VCaP (cell line): ENCODE data around the gene BCR.

Experiments
- H3K27ac ChIP-seq: fragments of 450-650 bp; 2 replicates; pipeline ENCODE4 v1.5.1; 2017
- CTCF ChIP-seq: fragments of 450-650 bp; conservative IDR thresholded peaks from 2 replicates; pipeline ENCODE4 v1.5.1; 2017; ENCODE audit warnings: mild to moderate bottlenecking, moderate library complexity

Gene BCR

DNA sequence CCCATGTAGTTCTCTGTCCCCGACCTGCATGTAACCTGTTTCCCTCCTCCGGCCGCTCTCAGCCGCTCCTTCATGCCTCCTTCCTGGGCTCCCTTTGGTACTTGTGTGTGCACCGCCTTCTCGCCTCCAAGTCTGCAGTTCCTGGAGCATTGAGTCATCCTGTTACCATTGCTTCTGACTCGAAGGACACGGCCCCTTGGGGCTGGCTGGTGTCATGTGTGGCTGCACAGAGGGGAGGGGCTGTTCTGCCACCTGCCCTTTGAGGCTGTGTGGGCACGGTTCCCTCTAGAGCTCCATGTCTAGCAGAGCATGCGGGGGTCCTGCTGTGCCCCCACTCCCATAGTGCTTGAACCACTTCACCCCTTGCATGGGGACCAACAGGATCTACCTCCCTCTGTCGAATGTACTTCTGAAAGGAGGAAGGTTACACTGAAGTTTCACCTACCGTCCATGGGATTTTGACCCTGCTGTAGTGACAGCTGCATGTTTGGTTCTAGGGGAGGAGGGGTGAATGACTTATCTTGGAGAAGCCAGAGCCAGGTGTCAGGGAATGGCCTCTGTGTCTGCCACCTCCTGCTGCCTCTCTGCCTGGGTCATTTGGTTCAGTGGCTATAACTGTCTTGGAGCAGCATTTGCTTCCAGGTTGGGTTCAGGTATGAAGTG is 39.6 kb downstream of the BCR start:
- no peak overlapping the region for H3K27ac ChIP-seq
- TF ChIP-seq CTCF: no peak

DNA sequence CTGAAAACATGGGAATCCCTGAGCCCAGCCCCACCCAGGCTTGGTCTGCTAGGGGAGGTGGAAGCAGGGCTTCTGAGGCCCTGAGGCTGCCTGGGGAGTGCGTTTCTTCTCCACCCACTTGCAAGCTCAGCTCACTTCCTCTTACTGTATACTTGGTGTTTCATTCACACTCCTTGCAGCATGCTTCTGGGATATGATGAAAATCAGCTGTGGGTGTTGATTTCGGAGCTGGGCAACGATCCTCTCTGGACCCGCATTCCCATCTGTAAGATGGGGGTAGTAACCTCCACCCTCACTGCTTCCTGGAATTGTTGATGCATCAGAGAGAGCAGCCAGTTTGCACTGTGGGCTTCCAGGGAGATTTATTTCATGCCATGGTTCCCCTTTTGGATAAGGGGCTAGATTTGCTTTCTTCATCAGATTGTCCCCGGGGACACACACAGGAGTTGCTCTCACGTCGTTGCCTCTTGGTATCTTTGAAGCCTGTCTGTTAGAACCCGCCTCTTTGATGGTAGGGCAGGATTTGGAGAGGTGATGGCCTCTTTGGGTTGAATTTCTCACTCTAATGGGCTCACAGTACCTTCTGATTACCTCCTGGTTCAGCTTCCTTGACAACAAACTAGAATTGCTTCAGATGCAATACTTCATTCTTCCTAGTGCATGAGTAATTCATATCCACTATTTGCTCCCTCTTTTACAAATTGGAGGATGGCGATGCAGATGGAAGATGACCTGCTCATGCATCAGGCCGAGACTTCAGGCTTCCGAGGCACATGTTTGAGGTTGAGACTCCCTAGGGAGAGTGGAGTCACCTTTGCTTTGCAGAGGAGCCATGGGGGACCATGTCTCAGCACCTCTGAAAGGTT is 40.4 kb downstream of the BCR start:
- TF ChIP-seq CTCF: no peak
- H3K27ac ChIP-seq: no peak overlapping the region

GRCh38 chr22:23221351-23221804 is 41.1 kb downstream of the BCR start:
- no peak overlapping the region for H3K27ac ChIP-seq
- TF ChIP-seq CTCF: no peak

- H3K27ac ChIP-seq: no peak overlapping the region
- TF ChIP-seq CTCF: no peak
Observed at GRCh38 chr22:23222033-23222792, 41.9 kb downstream of the BCR start.

DNA sequence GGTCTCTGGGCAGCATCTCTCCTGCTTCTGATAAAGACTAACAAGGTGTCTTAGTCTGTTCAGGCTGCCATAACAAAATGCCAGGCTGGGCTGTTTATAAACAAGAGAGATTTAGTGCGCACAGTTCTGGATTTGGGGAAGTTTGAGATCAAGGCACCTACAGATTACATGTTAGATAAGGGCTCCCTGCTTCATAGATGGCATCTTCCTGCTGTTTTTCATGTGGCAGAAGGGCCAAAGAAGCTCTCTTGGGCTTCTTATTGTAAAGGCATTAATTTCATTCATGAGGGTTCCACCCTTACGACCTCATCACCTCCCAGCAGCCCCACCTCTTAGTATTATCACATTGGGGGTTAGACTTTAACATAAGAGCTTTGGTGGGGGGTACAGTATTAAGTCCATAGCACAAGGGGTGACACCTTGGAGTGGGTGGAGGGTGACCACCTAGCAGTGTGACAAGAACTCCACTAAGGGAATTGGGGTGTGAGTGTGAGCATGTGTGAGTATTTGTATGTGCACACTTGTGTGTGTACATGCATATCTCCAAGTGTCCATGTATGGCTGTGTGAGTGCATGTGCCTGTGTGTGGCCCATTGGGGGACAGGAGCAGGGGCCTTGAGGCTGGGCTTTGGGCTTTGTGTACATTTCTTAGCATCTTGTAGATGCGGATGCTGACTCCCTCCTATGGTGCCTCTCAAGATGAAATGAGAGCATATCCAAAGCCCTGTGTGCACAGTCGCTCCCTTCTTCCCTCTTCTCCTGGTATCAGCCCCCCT is 42.7 kb downstream of the BCR start:
- no peak for TF ChIP-seq CTCF
- no peak overlapping the region for H3K27ac ChIP-seq

DNA sequence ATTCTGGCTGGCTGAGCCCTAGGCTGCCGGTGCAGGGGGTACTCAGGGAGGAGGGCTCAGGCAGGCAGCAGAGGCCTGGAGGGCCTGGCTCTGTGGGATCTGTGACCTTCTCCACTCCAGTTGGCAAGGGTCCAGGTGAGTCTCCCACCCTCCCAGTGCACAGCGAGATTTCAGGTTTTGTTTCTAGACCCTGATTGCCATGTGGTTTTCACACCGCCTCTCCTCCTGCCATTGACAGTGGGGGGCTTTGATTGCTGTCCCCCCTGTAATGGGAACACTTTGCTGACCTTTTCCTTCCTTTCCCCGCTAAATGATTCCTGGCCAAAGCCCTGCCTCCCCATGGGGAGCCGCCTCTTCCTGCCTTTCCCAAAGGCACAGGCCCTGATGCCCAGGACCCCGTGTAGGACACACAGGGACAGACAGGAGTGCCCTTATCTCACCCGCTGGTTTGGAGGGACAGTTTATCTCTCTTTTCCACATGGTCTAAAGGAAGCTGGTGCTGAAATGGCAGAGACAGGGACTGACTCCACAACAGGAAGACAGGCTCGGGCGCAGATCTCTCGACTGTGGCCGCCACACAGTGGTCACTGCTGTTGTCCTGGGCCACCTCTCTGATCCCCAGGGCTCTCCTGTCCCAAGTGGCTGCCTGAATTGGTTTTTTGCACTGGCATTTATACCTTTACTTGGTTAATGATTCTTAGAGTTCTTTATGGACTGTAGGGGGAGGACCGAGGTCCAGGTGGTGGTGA is 43.4 kb downstream of the BCR start:
- H3K27ac ChIP-seq: peak overlapping the region; percentile 9; the same call in 1 of the 2 replicates
- TF ChIP-seq CTCF: no peak
